HG03558 (cell line): ENCODE results near the gene ADCK1.
"Not testable (repeated sequence)": the region's sequence is repeated elsewhere in the genome, so short reads cannot be mapped to it uniquely, and the experiment has no call there.

Experiments
- ATAC-seq: cut with Tn5 transposase; IDR thresholded peaks from one replicate; pipeline ENCODE4 v1.9.1; 2021; ENCODE audit warnings: moderate number of reproducible peaks; ENCODE audit not compliant: unreplicated experiment; ENCODE audit errors: extremely low read depth

ADCK1 gene

GRCh38 chr14:77808250-77808649 lies 8.3 kb downstream of the ADCK1 start:
- ATAC-seq, result no peak

GRCh38 chr14:77809011-77809410 lies 9.1 kb downstream of the ADCK1 start:
- no peak for ATAC-seq

- ATAC-seq, result peak; percentile 61
Measured at GRCh38 chr14:77812028-77812427, 12.1 kb downstream of the ADCK1 start.

- ATAC-seq, result not testable (repeated sequence)
Measured at GRCh38 chr14:77812682-77813081, 12.8 kb downstream of the ADCK1 start.

GRCh38 chr14:77822307-77822706 lies 22.4 kb downstream of the ADCK1 start:
- no peak for ATAC-seq

- ATAC-seq, result no peak
Measured at GRCh38 chr14:77822741-77823140, 22.8 kb downstream of the ADCK1 start.

- ATAC-seq, result no peak
Measured at GRCh38 chr14:77823378-77823777, 23.5 kb downstream of the ADCK1 start.

GRCh38 chr14:77825895-77826519 lies 26.1 kb downstream of the ADCK1 start:
- no peak for ATAC-seq

GRCh38 chr14:77830692-77831091 lies 30.8 kb downstream of the ADCK1 start:
- ATAC-seq, result no peak

GRCh38 chr14:77832297-77832696 lies 32.4 kb downstream of the ADCK1 start:
- no peak for ATAC-seq

- ATAC-seq, result no peak
Measured at GRCh38 chr14:77837926-77838325, 38.0 kb downstream of the ADCK1 start.

GRCh38 chr14:77838831-77839511 lies 39.1 kb downstream of the ADCK1 start:
- ATAC-seq, result no peak

- ATAC-seq, result no peak
Measured at GRCh38 chr14:77843195-77843594, 43.3 kb downstream of the ADCK1 start.

- ATAC-seq, result no peak
Measured at GRCh38 chr14:77843651-77844050, 43.7 kb downstream of the ADCK1 start.

- ATAC-seq, result no peak
Measured at GRCh38 chr14:77844802-77845201, 44.9 kb downstream of the ADCK1 start.

GRCh38 chr14:77848031-77848430 lies 48.1 kb downstream of the ADCK1 start:
- ATAC-seq, result no peak

- ATAC-seq, result no peak
Measured at GRCh38 chr14:77849711-77850110, 49.8 kb downstream of the ADCK1 start.

GRCh38 chr14:77853919-77854318 lies 54.0 kb downstream of the ADCK1 start:
- ATAC-seq, result no peak

- ATAC-seq, result no peak
Measured at GRCh38 chr14:77856941-77857340, 57.0 kb downstream of the ADCK1 start.

GRCh38 chr14:77859934-77860570 lies 60.1 kb downstream of the ADCK1 start:
- ATAC-seq, result no peak

- ATAC-seq, result no peak
Measured at GRCh38 chr14:77861201-77861600, 61.3 kb downstream of the ADCK1 start.
